ENCODE measurements around the gene TTLL8. TPM values are rescaled to one million over a fixed set of nuclear protein-coding genes. Genes with fewer than 3 reads are reported as not detected.

Gene TTLL8
- total and polyA plus RNA-seq, 11 donors: not detected

DNA sequence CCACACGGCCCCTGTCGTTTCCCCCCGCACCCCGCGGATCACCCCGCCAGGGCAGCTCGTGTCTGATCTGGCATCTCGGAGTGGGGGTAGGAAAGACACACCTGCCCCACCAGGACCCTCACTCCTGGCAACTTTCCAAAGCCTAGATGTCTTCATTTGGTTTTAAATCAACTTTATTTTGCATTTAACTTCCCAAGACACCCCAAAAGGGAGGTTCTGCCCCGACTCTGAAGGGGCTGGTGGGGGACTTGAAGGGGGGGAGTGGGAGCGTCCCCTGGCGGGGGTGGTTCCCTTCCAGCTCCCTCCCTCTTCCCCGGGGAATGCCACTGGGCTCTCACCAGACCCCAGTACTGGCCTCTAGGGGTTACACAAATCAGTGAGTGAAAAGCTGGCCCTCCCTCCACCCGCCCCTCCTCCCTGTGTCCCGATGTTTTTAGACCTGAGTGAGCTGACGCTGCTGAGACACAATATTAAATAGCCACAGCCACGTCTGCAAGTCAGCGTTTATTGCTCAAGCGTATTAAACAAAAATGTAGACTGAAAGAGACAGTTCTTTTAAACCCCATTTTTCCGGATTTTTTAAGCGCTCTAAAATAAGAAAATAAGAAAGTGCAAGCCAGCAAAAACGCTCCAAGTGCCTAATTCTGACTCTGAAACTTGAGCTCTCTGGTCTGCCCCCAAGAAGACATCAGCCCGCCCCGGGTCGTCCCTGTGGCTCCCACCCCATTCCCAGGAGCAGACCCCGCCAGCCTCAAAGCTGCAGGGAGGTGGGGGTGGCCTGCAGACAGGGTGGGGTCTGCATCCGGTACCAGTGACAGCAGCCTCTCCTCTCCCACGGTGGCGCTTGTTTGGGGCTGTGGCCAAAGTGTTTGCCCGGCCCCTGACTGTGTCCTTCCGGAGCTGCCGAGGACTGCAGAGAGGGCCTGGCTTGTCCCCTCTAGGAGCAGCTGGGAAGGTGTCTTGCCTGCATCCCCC, 1.1 kb upstream of the TTLL8 start:
- no peak overlapping the region for H3K27ac ChIP-seq
- peaks cover 0 to 2% (median 0%) of the 10 kb centered on the region in 12 donors for H3K9me3 ChIP-seq
- peaks cover 9 to 41% (median 25%) of the 10 kb centered on the region in 9 donors for H3K27me3 ChIP-seq
- 5 to 13% (median 10%) methylated on average over 18 to 31 of the region's 31 CpGs for WGBS, 4 donors
- DNase-seq (peak in 1 of 5 donors; percentile 16), ATAC-seq (peak in 2 of 4 donors; percentile 26 to 31)
- H3K4me1 ChIP-seq: peaks cover 0 to 18% (median 9%) of the 10 kb centered on the region in 12 donors
- no peak for TF ChIP-seq POLR2A (IDR thresholded peaks at IDR 0.05)
- TF ChIP-seq, protein P1, sequence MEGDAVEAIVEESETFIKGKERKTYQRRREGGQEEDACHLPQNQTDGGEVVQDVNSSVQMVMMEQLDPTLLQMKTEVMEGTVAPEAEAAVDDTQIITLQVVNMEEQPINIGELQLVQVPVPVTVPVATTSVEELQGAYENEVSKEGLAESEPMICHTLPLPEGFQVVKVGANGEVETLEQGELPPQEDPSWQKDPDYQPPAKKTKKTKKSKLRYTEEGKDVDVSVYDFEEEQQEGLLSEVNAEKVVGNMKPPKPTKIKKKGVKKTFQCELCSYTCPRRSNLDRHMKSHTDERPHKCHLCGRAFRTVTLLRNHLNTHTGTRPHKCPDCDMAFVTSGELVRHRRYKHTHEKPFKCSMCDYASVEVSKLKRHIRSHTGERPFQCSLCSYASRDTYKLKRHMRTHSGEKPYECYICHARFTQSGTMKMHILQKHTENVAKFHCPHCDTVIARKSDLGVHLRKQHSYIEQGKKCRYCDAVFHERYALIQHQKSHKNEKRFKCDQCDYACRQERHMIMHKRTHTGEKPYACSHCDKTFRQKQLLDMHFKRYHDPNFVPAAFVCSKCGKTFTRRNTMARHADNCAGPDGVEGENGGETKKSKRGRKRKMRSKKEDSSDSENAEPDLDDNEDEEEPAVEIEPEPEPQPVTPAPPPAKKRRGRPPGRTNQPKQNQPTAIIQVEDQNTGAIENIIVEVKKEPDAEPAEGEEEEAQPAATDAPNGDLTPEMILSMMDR (IDR thresholded peaks at IDR 0.05): peak in 3 of 12 donors; percentile 7 to 12 (median 11)
- peak overlapping the region in 6 of 12 donors; percentile 10 to 27 (median 23) for H3K4me3 ChIP-seq
- intact Hi-C loops (cut with DNase I): no loop called here
- H3K36me3 ChIP-seq: no peaks in the 10 kb centered on the region

DNA sequence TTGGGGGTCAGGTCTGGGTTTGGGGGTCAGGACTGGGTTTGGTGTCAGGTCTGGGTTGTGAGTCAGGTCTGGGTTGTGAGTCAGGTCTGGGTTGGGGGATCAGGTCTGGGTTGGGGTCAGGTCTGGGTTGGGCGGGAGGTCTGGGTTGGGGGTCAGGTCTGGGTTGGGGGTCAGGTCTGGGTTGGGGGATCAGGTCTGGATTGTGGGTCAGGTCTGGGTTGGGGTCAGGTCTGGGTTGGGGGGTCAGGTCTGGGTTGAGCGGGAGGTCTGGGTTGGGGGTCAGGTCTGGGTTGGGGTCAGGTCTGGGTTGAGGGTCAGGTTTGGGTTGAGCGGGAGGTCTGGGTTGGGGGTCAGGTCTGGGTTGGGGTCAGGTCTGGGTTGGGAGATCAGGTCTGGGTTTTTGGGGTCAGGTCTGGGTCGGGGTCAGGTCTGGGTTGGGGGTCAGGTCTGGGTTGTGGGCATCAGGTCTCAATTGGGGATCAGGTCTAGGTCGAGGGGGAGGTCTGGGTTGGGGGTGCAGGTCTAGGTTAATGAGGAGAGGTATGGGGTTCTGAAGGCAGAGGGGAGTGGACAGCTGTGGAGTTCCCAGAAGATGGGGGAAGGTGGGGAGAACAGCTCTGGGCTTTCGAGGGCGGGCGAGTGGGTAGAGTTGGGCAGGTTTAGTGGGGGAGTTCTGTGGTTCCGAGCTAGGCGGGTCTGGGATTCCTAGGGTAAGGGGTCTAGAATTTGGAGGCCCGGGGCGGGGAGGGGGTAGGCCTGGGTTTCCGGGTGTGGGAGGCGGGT, 629 bp downstream of the TTLL8 start:
- TF ChIP-seq, protein P1 (IDR thresholded peaks at IDR 0.05): no peak
- no peak for TF ChIP-seq POLR2A (IDR thresholded peaks at IDR 0.05)
- H3K27ac ChIP-seq: no peak overlapping the region
- ATAC-seq: no peak
- H3K9me3 ChIP-seq: peaks cover 0 to 17% (median 11%) of the 10 kb centered on the region in 12 donors
- intact Hi-C loops (cut with DNase I): no loop called here
- H3K36me3 ChIP-seq: no peaks in the 10 kb centered on the region
- peaks cover 0 to 18% (median 9%) of the 10 kb centered on the region in 12 donors for H3K4me1 ChIP-seq
- WGBS, 4 donors: 81 to 88% (median 86%) methylated on average over 13 to 14 of the region's 14 CpGs
- no peak overlapping the region for H3K4me3 ChIP-seq
- H3K27me3 ChIP-seq: peaks cover 9 to 37% (median 25%) of the 10 kb centered on the region in 9 donors
- DNase-seq: peak in 1 of 5 donors; percentile 14

DNA sequence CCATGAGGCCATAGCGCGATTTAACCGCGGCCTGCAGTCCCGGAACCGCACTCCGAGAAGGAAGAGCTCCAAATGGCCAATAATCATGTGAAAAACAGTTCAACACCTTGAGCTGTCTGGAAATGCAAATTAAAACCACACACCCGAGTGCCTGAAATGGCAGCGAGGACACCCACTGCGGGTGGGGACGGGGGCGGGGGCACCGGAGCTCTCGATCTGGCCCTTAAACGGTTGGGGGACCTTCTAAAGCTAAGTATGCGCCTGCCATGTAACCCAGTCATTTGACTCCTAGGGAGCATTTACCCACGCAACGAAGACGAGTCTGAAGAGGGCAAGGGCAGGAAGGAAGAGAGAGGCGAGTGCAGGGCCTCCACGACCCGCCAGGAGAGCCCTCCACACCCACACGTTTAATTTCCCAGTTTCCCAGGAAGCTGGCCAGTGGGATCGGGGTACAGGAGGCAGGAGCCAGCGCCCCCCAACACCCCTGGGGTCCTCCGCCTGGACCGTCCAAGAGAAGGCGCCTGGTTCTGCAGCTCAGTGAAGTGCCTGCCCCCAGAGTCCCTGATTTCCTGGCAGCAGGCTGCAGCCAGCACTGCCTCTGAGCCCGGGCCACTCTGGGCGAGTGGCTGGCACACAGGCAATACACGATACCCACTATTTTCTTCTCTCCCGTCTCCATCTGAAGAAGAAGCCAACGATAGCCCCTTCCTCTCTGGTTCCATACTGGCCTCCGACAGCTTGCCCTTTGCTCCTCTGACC, 1.7 kb downstream of the TTLL8 start:
- DNase-seq (peak in 1 of 5 donors; percentile 5), ATAC-seq (no peak)
- no peak overlapping the region for H3K4me3 ChIP-seq
- WGBS, 4 donors: 70 to 73% (median 73%) methylated on average over 28 to 34 of the region's 34 CpGs
- no peak overlapping the region for H3K27ac ChIP-seq
- H3K36me3 ChIP-seq: no peaks in the 10 kb centered on the region
- intact Hi-C loops (cut with DNase I): no loop called here
- H3K27me3 ChIP-seq: peaks cover 9 to 32% (median 25%) of the 10 kb centered on the region in 9 donors
- H3K9me3 ChIP-seq: peaks cover 0 to 21% (median 11%) of the 10 kb centered on the region in 12 donors
- TF ChIP-seq, protein P1 (IDR thresholded peaks at IDR 0.05): no peak
- no peak for TF ChIP-seq POLR2A (IDR thresholded peaks at IDR 0.05)
- H3K4me1 ChIP-seq: peaks cover 0 to 18% (median 9%) of the 10 kb centered on the region in 12 donors

Data from heart left ventricle (tissue), 16 donors.